Memory B cell (primary cell): ENCODE results near the gene MFN2.

Experiments used
- ATAC-seq: fragments of 150-1000 bp; cut with Tn5 transposase; 2 replicates; pipeline ENCODE4 v1.10.0; 2021; ENCODE audit warnings: low read depth, mild to moderate bottlenecking, moderate library complexity
- DNase-seq, 2 donors: peaks; one replicate each; pipeline ENCODE4 v3.0.0; 2022; ENCODE audit warnings: low spot score in 2 of 2
- H3K27ac Mint-ChIP-seq: one replicate; pipeline ENCODE4 v1.8.0; 2022; ENCODE audit warnings: mild to moderate bottlenecking, moderate library complexity, mixed read lengths
- H3K27me3 Mint-ChIP-seq: one replicate; pipeline ENCODE4 v1.8.0; 2022; ENCODE audit warnings: mixed read lengths
- H3K36me3 Mint-ChIP-seq: one replicate; pipeline ENCODE4 v1.8.0; 2022; ENCODE audit warnings: mild to moderate bottlenecking, mixed read lengths
- H3K4me1 Mint-ChIP-seq: one replicate; pipeline ENCODE4 v1.8.0; 2022; ENCODE audit warnings: mixed read lengths
- H3K4me3 Mint-ChIP-seq: one replicate; pipeline ENCODE4 v1.8.0; 2022; ENCODE audit warnings: mild to moderate bottlenecking, moderate library complexity, mixed read lengths
- H3K9me3 Mint-ChIP-seq: one replicate; pipeline ENCODE4 v1.8.0; 2022; ENCODE audit warnings: mixed read lengths

MFN2 gene

GRCh38 chr1:11977625-11978024 is 2.6 kb upstream of the MFN2 start:
- H3K27me3 Mint-ChIP-seq = no peaks in the 10 kb centered on the region
- no peaks in the 10 kb centered on the region for H3K9me3 Mint-ChIP-seq
- peaks cover 8% of the 10 kb centered on the region for H3K36me3 Mint-ChIP-seq
- H3K27ac Mint-ChIP-seq = peak overlapping the region; percentile 8
- DNase-seq (no peak), ATAC-seq (no peak)
- no peak overlapping the region for H3K4me3 Mint-ChIP-seq
- H3K4me1 Mint-ChIP-seq = peaks cover 15% of the 10 kb centered on the region

DNA sequence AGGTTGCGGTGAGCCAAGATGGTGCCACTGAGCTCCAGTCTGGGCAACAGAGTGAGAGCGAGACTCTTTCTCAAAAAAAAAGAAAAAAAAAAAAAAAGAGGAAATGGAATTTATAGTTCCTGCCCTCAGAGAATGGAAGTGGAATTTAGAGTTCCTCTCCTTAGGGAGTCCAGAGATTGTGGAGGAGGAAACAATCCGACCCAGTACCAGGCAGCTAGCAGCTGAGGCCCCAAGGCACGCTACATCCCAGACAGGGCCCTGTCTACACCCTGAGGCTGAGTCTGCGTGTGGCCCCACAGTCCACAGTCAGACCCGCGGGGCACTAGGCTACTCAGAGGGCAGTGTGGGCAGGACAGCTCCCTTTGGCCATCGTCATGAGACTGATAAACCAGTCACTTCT is 1.9 kb upstream of the MFN2 start:
- H3K36me3 Mint-ChIP-seq = peaks cover 9% of the 10 kb centered on the region
- no peak for DNase-seq
- no peak for ATAC-seq
- H3K9me3 Mint-ChIP-seq = no peaks in the 10 kb centered on the region
- no peaks in the 10 kb centered on the region for H3K27me3 Mint-ChIP-seq
- peaks cover 15% of the 10 kb centered on the region for H3K4me1 Mint-ChIP-seq
- H3K4me3 Mint-ChIP-seq = no peak overlapping the region
- H3K27ac Mint-ChIP-seq = no peak overlapping the region

DNA sequence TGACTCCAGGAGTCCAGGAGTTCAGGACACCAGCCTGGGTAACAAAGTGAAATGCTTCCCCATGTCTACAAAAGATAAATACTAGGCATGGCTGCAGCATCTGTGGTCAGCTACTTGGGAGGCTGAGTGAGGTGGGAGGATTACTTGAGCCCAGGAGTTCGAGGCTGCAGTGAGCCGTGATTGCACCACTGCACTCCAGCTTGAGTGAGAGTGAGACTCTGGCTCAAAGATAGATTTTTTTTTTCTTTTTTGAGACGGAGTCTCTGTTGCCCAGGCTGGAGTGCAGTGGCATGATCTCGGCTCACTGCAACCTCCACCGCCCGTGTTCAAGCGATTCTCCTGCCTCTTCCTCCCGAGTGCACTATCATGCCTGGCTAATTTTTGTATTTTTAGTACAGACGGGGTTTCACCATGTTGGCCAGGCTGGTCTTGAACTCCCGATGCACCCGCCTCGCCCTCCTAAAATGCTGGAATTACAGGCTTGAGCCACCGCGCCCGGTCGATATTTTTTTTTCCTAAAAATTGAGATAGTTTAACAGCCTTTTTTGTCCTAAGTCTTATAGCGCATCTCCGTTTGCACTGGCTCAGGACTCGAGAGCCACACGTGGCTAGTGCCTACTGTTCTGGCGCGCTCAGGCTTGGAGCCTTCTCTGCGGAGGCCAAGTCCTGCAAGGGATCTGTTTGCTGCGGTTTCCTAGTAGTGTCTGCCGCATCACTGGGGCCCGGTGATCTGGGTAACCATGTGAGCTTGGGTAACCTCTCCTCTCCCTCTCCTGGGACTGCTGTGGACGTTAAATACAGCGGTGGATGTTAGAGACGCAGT is 1.0 kb upstream of the MFN2 start:
- peak overlapping the region; percentile 97 for H3K27ac Mint-ChIP-seq
- peaks cover 23% of the 10 kb centered on the region for H3K4me1 Mint-ChIP-seq
- ATAC-seq (no peak), DNase-seq (no peak)
- H3K36me3 Mint-ChIP-seq = peaks cover 16% of the 10 kb centered on the region
- H3K27me3 Mint-ChIP-seq = no peaks in the 10 kb centered on the region
- peak overlapping the region; percentile 96 for H3K4me3 Mint-ChIP-seq
- no peaks in the 10 kb centered on the region for H3K9me3 Mint-ChIP-seq

- no peak for ATAC-seq
Observed at GRCh38 chr1:11980676-11980972, 380 bp downstream of the MFN2 start.

DNA sequence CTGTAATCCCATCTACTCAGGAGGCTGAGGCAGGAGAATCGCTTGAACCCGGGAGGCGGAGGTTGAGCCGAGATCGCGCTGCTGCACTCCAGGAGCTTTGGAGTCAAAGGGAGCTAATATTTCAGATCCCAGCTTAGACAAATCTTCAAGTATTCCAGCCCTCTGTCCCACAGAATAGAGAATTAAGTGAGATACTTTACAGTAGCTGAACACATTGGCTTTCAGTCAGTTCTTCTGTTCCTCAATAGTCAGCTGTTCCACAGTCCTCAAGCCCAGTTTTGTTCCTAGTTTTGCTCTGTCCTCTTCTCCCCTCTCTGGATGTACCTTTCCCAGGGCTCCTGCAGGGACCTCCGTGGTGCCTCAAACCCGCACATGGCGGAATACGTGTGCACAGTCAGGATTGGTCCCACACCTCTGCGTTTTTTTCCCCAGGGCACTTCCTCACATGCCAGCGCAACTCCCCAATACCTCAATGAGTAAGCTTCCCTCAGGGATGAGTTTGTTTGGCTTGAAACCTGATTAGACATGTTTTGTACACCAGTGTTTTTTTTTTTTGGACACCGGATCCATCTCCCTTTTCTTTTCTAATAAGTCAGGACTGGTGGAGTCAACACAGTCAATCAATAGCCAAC is 1.2 kb downstream of the MFN2 start:
- DNase-seq = no peak
- H3K9me3 Mint-ChIP-seq = no peaks in the 10 kb centered on the region
- peak overlapping the region; percentile 97 for H3K27ac Mint-ChIP-seq
- peak overlapping the region; percentile 96 for H3K4me3 Mint-ChIP-seq
- H3K4me1 Mint-ChIP-seq = peaks cover 32% of the 10 kb centered on the region
- no peaks in the 10 kb centered on the region for H3K27me3 Mint-ChIP-seq
- ATAC-seq = no peak
- H3K36me3 Mint-ChIP-seq = peaks cover 22% of the 10 kb centered on the region

More at GRCh38 chr1:11980676-11980972, 380 bp downstream of the MFN2 start:
- peak overlapping the region; percentile 96 for H3K4me3 Mint-ChIP-seq
- peak overlapping the region; percentile 97 for H3K27ac Mint-ChIP-seq
- DNase-seq = peak in 1 of 2 donors; percentile 22
- peaks cover 27% of the 10 kb centered on the region for H3K4me1 Mint-ChIP-seq
- H3K9me3 Mint-ChIP-seq = no peaks in the 10 kb centered on the region
- H3K27me3 Mint-ChIP-seq = no peaks in the 10 kb centered on the region
- H3K36me3 Mint-ChIP-seq = peaks cover 17% of the 10 kb centered on the region

DNA sequence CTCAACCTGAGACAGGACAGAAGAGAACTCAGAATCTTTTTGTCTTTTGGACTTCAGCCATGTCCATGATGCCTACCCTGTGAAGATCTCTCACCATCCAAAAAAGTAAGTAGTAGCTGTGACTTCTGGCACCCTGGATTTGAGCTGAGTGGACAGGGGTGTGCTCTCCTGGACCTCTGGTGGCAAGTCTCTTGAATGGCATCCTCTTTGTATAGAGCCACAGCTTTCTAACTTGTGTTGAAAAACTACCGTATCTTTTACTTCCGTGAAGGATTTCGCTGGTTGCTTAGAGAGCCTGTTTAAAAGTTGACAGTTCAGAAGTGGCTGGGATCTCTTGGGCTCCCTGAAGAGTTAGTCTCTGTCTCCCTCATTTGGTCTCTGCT is 1.8 kb downstream of the MFN2 start:
- no peak for ATAC-seq

DNA sequence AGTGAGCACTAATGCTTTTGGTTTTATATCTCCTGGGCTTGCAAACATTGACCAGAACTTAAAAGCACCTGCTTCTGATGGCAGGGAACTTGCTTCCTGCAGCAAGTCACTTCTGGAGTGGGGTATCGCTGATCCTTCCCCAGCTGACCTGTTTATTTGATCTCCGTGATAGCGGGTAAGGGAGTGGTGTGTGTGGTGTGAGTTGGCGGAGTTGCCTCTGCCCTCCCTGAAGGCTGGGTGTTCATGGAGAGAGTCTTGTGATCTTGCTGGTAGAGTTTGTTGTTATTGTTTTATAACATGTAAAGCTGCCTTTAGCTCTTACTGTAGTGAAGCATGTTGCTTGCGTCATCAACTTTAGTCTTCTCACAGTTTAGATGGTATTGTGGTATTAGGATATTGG is 3.9 kb downstream of the MFN2 start:
- H3K27ac Mint-ChIP-seq = no peak overlapping the region
- DNase-seq (no peak), ATAC-seq (no peak)
- no peaks in the 10 kb centered on the region for H3K9me3 Mint-ChIP-seq
- H3K27me3 Mint-ChIP-seq = no peaks in the 10 kb centered on the region
- peaks cover 32% of the 10 kb centered on the region for H3K4me1 Mint-ChIP-seq
- H3K4me3 Mint-ChIP-seq = no peak overlapping the region
- H3K36me3 Mint-ChIP-seq = peaks cover 25% of the 10 kb centered on the region

More for the DNA sequence above, 1.8 kb downstream of the MFN2 start:
- Mint-ChIP-seq H3K36me3 (peaks cover 22% of the 10 kb centered on the region), H3K9me3 (no peaks in the 10 kb centered on the region), H3K4me3 (peak overlapping the region; percentile 96), H3K27ac (peak overlapping the region; percentile 75), H3K4me1 (peaks cover 32% of the 10 kb centered on the region), H3K27me3 (no peaks in the 10 kb centered on the region)
- no peak for DNase-seq

GRCh38 chr1:11984576-11984975 is 4.3 kb downstream of the MFN2 start:
- peaks cover 28% of the 10 kb centered on the region for H3K36me3 Mint-ChIP-seq
- H3K4me1 Mint-ChIP-seq = peaks cover 32% of the 10 kb centered on the region
- no peak overlapping the region for H3K4me3 Mint-ChIP-seq
- H3K27me3 Mint-ChIP-seq = no peaks in the 10 kb centered on the region
- no peak for ATAC-seq
- no peaks in the 10 kb centered on the region for H3K9me3 Mint-ChIP-seq
- no peak for DNase-seq
- H3K27ac Mint-ChIP-seq = no peak overlapping the region

DNA sequence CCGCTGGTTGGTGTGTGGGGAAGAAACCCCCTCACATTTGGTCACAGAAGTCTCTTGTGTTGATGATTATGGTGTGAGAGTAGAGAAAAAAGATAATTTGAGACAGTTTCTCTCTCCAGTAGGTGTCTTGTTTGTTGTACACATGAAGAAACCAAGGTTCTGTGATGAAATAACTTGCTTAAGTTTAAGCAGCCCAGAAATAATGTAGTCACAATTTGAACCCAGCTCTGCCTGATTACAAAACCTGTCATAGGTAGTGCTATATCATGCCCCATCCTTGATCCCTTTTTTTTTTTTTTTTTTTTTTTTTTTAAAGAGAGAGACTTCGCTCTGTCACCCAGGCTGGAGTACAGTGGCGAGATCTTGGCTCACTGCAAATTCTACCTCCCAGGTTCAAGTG is 4.9 kb downstream of the MFN2 start:
- no peak for ATAC-seq
- Mint-ChIP-seq H3K27ac (no peak overlapping the region), H3K36me3 (peaks cover 30% of the 10 kb centered on the region), H3K4me3 (no peak overlapping the region), H3K27me3 (no peaks in the 10 kb centered on the region), H3K9me3 (no peaks in the 10 kb centered on the region), H3K4me1 (peaks cover 30% of the 10 kb centered on the region)
- DNase-seq = no peak

- H3K27me3 Mint-ChIP-seq = no peaks in the 10 kb centered on the region
- ATAC-seq (no peak), DNase-seq (no peak)
- H3K4me1 Mint-ChIP-seq = peaks cover 29% of the 10 kb centered on the region
- H3K9me3 Mint-ChIP-seq = no peaks in the 10 kb centered on the region
- no peak overlapping the region for H3K4me3 Mint-ChIP-seq
- no peak overlapping the region for H3K27ac Mint-ChIP-seq
- peaks cover 36% of the 10 kb centered on the region for H3K36me3 Mint-ChIP-seq
Observed at GRCh38 chr1:11985851-11986250, 5.6 kb downstream of the MFN2 start.

DNA sequence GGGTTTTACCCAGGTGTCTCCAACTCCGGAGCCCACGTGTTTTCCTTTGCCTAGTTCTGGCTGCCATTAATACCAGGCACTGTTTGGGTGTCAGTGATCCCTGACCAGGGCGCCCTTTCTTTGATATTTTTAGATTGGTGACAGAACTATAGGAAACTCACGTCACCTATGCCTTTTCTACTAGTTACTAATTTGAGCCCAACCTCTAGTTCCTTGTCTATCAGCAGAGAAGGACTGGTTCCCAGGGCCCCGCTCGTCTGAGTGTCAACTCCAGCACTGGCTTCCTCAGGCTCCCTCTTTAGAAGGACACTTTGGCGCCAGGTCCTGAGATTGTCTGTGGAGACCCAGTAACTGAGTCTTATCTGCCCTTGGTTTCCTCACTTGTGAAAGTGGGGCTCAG is 9.4 kb downstream of the MFN2 start:
- Mint-ChIP-seq H3K27ac (no peak overlapping the region), H3K4me3 (no peak overlapping the region), H3K36me3 (peaks cover 29% of the 10 kb centered on the region), H3K4me1 (peaks cover 12% of the 10 kb centered on the region), H3K9me3 (no peaks in the 10 kb centered on the region), H3K27me3 (no peaks in the 10 kb centered on the region)
- ATAC-seq (no peak), DNase-seq (no peak)

DNA sequence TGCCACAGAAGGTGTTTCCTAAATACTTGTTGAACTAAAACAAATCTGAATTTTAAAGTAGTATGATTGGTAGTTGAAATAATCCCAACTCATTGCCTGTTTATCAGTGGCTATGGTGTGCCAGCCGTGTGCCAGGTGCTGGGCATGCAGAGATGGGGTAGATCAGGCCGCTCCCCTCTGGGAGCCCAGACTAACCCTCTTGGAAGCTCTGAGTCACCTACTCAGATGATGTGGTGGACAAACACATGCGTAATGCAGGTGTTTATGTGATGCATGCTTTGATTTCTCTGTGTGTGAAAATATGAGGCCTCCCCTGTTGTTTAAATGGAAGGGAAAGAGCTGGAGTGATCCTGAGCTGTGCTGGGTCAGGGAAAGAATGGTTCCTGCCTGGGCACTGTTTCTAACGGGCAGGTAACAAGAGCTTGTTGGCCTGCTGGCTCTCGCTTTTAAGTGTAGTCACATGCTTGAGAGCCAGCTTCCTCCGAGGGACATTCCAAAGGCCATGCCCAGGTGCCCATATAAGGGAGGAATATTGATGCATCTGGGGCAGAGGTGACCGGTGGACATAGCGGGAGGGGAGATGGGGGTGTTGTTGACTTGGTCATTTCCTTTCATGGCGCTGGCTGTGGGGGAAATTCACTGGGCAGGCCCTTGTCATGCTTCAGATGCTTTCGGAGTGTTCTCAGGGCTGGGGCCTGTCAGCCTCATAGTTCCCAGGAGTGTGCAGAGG is 10.2 kb downstream of the MFN2 start:
- DNase-seq (no peak), ATAC-seq (no peak)
- Mint-ChIP-seq H3K36me3 (peaks cover 32% of the 10 kb centered on the region), H3K9me3 (no peaks in the 10 kb centered on the region), H3K27ac (peak overlapping the region; percentile 69), H3K4me1 (peaks cover 12% of the 10 kb centered on the region), H3K4me3 (no peak overlapping the region), H3K27me3 (no peaks in the 10 kb centered on the region)

- no peak overlapping the region for H3K4me3 Mint-ChIP-seq
- H3K4me1 Mint-ChIP-seq = peaks cover 6% of the 10 kb centered on the region
- no peak for ATAC-seq
- H3K9me3 Mint-ChIP-seq = no peaks in the 10 kb centered on the region
- peaks cover 34% of the 10 kb centered on the region for H3K36me3 Mint-ChIP-seq
- H3K27me3 Mint-ChIP-seq = no peaks in the 10 kb centered on the region
- H3K27ac Mint-ChIP-seq = no peak overlapping the region
- no peak for DNase-seq
Observed at GRCh38 chr1:11991969-11992676, 11.9 kb downstream of the MFN2 start.
